Esophagus squamous epithelium (tissue), 4 donors: Measurements from ENCODE around the gene LDLRAD4.

Source experiments
- POLR2A ChIP-seq, 4 donors: fragments of 450-650 bp; IDR thresholded peaks; one replicate each; pipeline ENCODE4 v1.6.1; 2017; ENCODE audit warnings: antibody characterized with exemption in 4 of 4, mild to moderate bottlenecking in 4 of 4, moderate library complexity in 3 of 4
- TF ChIP-seq, protein P1 (sequence below), 6 experiments: fragments of 450-650 bp in 4 of 6; fragments of 200-600 bp in 2 of 6; sonication (generic) in 2 of 6; IDR thresholded peaks; one replicate each; pipeline ENCODE4 v1.5.1; 2016 to 2019; ENCODE audit warnings: antibody characterized with exemption in 6 of 6, mild to moderate bottlenecking in 4 of 6, moderate library complexity in 4 of 6

DNA sequence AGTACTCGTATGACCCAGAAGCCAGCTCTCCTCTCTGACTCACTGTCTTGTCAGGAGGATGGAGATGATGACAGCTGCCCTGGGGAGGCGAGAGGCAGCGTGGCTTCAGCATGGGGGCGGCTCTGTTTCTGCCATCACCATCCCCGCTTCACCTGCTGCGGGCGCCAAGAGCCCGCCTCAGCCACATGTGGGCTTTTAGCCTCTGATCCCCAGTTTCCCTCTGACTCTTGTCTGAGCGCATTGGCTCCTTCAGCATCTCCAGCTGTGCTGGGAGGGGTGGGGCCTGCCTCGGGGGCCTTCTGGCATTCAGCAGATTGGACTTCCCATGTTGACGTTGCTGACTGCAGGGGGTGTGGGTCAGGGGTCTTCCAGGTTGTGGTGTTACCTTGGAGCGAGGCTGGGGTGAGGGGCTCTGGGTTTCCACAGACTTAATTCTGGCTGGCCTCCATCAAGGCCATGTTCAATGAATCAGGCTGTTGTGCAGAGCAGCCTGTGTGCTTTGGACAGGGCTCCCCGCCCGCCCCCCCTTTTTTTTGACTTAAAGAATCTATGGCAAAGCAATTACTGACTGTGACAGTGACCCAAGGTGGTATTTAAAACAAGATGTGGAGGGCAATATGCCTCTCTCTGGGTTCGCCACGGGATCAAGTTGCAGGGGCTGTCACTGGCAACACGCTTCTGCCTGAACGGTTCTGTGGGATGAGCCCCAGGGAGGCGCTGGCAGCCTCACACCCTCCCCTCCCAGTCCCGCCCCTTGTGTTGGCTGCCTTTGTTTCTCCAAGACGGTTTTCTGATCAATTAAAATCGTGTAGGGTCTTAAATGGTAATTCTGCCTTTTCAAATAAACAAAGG is 228.3 kb downstream of the LDLRAD4 start:
- TF ChIP-seq, protein P1, sequence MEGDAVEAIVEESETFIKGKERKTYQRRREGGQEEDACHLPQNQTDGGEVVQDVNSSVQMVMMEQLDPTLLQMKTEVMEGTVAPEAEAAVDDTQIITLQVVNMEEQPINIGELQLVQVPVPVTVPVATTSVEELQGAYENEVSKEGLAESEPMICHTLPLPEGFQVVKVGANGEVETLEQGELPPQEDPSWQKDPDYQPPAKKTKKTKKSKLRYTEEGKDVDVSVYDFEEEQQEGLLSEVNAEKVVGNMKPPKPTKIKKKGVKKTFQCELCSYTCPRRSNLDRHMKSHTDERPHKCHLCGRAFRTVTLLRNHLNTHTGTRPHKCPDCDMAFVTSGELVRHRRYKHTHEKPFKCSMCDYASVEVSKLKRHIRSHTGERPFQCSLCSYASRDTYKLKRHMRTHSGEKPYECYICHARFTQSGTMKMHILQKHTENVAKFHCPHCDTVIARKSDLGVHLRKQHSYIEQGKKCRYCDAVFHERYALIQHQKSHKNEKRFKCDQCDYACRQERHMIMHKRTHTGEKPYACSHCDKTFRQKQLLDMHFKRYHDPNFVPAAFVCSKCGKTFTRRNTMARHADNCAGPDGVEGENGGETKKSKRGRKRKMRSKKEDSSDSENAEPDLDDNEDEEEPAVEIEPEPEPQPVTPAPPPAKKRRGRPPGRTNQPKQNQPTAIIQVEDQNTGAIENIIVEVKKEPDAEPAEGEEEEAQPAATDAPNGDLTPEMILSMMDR (IDR thresholded peaks at IDR 0.05) = no peak
- no peak for TF ChIP-seq POLR2A (IDR thresholded peaks at IDR 0.05)
